HG03045 (cell line): Measurements from ENCODE around the gene RAB11FIP4.
"Not testable (repeated sequence)": the region's sequence is repeated elsewhere in the genome, so short reads cannot be mapped to it uniquely, and the experiment has no call there.

Experiments used
- ATAC-seq: cut with Tn5 transposase; IDR thresholded peaks from one replicate; pipeline ENCODE4 v1.9.1; 2021; ENCODE audit warnings: mild to moderate bottlenecking, moderate library complexity; ENCODE audit not compliant: unreplicated experiment

Gene RAB11FIP4

GRCh38 chr17:31431852-31432658, 40.6 kb downstream of the RAB11FIP4 start:
- no peak for ATAC-seq

GRCh38 chr17:31433091-31433790, 41.8 kb downstream of the RAB11FIP4 start:
- no peak for ATAC-seq

GRCh38 chr17:31433811-31434726, 42.6 kb downstream of the RAB11FIP4 start:
- ATAC-seq: no peak

- no peak for ATAC-seq
Observed at GRCh38 chr17:31434727-31435050, 43.2 kb downstream of the RAB11FIP4 start.

GRCh38 chr17:31435581-31435980, 44.1 kb downstream of the RAB11FIP4 start:
- no peak for ATAC-seq

GRCh38 chr17:31437720-31438400, 46.4 kb downstream of the RAB11FIP4 start:
- ATAC-seq: no peak

- no peak for ATAC-seq
Observed at GRCh38 chr17:31439716-31440115, 48.2 kb downstream of the RAB11FIP4 start.

- no peak for ATAC-seq
Observed at GRCh38 chr17:31442276-31442675, 50.8 kb downstream of the RAB11FIP4 start.

GRCh38 chr17:31442856-31443255, 51.4 kb downstream of the RAB11FIP4 start:
- ATAC-seq: not testable (repeated sequence)

- ATAC-seq: no peak
Observed at GRCh38 chr17:31443386-31443785, 51.9 kb downstream of the RAB11FIP4 start.

- ATAC-seq: no peak
Observed at GRCh38 chr17:31444026-31444425, 52.6 kb downstream of the RAB11FIP4 start.

GRCh38 chr17:31446195-31446967, 54.9 kb downstream of the RAB11FIP4 start:
- no peak for ATAC-seq

GRCh38 chr17:31448467-31449077, 57.1 kb downstream of the RAB11FIP4 start:
- ATAC-seq: no peak

- ATAC-seq: no peak
Observed at GRCh38 chr17:31449111-31449510, 57.6 kb downstream of the RAB11FIP4 start.

- no peak for ATAC-seq
Observed at GRCh38 chr17:31449746-31450145, 58.3 kb downstream of the RAB11FIP4 start.

GRCh38 chr17:31452101-31452500, 60.6 kb downstream of the RAB11FIP4 start:
- ATAC-seq: no peak

- ATAC-seq: no peak
Observed at GRCh38 chr17:31452561-31453110, 61.2 kb downstream of the RAB11FIP4 start.

- no peak for ATAC-seq
Observed at GRCh38 chr17:31453896-31454295, 62.4 kb downstream of the RAB11FIP4 start.

GRCh38 chr17:31456814-31457213, 65.3 kb downstream of the RAB11FIP4 start:
- ATAC-seq: no peak
